ENCODE measurements around the gene STRADB.

STRADB gene

GRCh38 chr2:201470821-201471731 is 19.5 kb downstream of the STRADB start:
- H3K9me3 ChIP-seq (ENCODE audit: insufficient read depth, low read depth, low read length): no peaks in the 10 kb centered on the region
- H3K4ac ChIP-seq (ENCODE audit: low read depth, low read length): no peak overlapping the region
- no peak overlapping the region for H3K23ac ChIP-seq (ENCODE audit: low read length)
- no peak overlapping the region for H3K4me3 ChIP-seq (ENCODE audit: low read depth, low read length)
- H4K91ac ChIP-seq (ENCODE audit: low read depth, low read length): no peak overlapping the region
- H3K27me3 ChIP-seq (ENCODE audit: insufficient read depth, low read length): no peaks in the 10 kb centered on the region
- no peak overlapping the region for H3K9ac ChIP-seq (ENCODE audit: low read length)
- H2BK12ac ChIP-seq (ENCODE audit: low read length): no peak overlapping the region
- WGBS (ENCODE audit: extremely low coverage, insufficient coverage, insufficient read length): no CpG with 5 or more reads among the region's 9 CpGs
- H3K79me2 ChIP-seq (ENCODE audit: control insufficient read depth, insufficient read depth, low read length, poor library complexity): no peaks in the 10 kb centered on the region
- H2AFZ ChIP-seq (ENCODE audit: insufficient read depth, low read length, poor library complexity): no peak overlapping the region
- no peaks in the 10 kb centered on the region for H3K79me1 ChIP-seq (ENCODE audit: low read length)
- H3K4me1 ChIP-seq (ENCODE audit: control insufficient read depth in 1 of 2, insufficient read depth in 2 of 2, low read length in 2 of 2): no peaks in the 10 kb centered on the region
- no peak for DNase-seq
- H2AK5ac ChIP-seq (ENCODE audit: low read length): no peak overlapping the region
- no peak overlapping the region for H4K8ac ChIP-seq (ENCODE audit: low read depth, low read length)
- no peak overlapping the region for H4K12ac ChIP-seq (ENCODE audit: low read depth, low read length)
- H3K27ac ChIP-seq (ENCODE audit: low read depth, low read length): no peak overlapping the region
- peaks cover 2 to 3% of the 10 kb centered on the region in 2 experiments for H3K36me3 ChIP-seq (ENCODE audit: control insufficient read depth in 1 of 2, insufficient read depth in 2 of 2, low read length in 2 of 2)
- no peak overlapping the region for H3K14ac ChIP-seq (ENCODE audit: low read length)
- no peak overlapping the region for H2BK120ac ChIP-seq (ENCODE audit: insufficient read depth, low read length, poor library complexity)
- no peak overlapping the region for H3K4me2 ChIP-seq (ENCODE audit: low read length)
- no peak overlapping the region for H2BK5ac ChIP-seq (ENCODE audit: low read depth, low read length, poor library complexity)
- H3K18ac ChIP-seq (ENCODE audit: low read length): no peak overlapping the region

- no CpG with 5 or more reads among the region's 3 CpGs for WGBS (ENCODE audit: extremely low coverage, insufficient coverage, insufficient read length)
- no peaks in the 10 kb centered on the region for H3K79me2 ChIP-seq (ENCODE audit: control insufficient read depth, insufficient read depth, low read length, poor library complexity)
Observed at GRCh38 chr2:201471732-201472393, 20.3 kb downstream of the STRADB start.

GRCh38 chr2:201472411-201472810 is 20.9 kb downstream of the STRADB start:
- no peaks in the 10 kb centered on the region for H3K9me3 ChIP-seq (ENCODE audit: insufficient read depth, low read depth, low read length)
- no peak overlapping the region for H4K8ac ChIP-seq (ENCODE audit: low read depth, low read length)
- no peak overlapping the region for H3K23ac ChIP-seq (ENCODE audit: low read length)
- no peak overlapping the region for H2AK5ac ChIP-seq (ENCODE audit: low read length)
- H3K27ac ChIP-seq (ENCODE audit: low read depth, low read length): no peak overlapping the region
- H3K4me1 ChIP-seq (ENCODE audit: control insufficient read depth in 1 of 2, insufficient read depth in 2 of 2, low read length in 2 of 2): no peaks in the 10 kb centered on the region
- H3K18ac ChIP-seq (ENCODE audit: low read length): no peak overlapping the region
- no peaks in the 10 kb centered on the region for H3K79me2 ChIP-seq (ENCODE audit: control insufficient read depth, insufficient read depth, low read length, poor library complexity)
- no peak overlapping the region for H2BK5ac ChIP-seq (ENCODE audit: low read depth, low read length, poor library complexity)
- H3K4me2 ChIP-seq (ENCODE audit: low read length): no peak overlapping the region
- H3K4me3 ChIP-seq (ENCODE audit: low read depth, low read length): no peak overlapping the region
- WGBS (ENCODE audit: extremely low coverage, insufficient coverage, insufficient read length): no CpG with 5 or more reads among the region's 3 CpGs
- no peak overlapping the region for H3K4ac ChIP-seq (ENCODE audit: low read depth, low read length)
- peaks cover 2 to 3% of the 10 kb centered on the region in 2 experiments for H3K36me3 ChIP-seq (ENCODE audit: control insufficient read depth in 1 of 2, insufficient read depth in 2 of 2, low read length in 2 of 2)
- no peaks in the 10 kb centered on the region for H3K27me3 ChIP-seq (ENCODE audit: insufficient read depth, low read length)
- no peak for DNase-seq
- H3K9ac ChIP-seq (ENCODE audit: low read length): no peak overlapping the region
- no peak overlapping the region for H2BK12ac ChIP-seq (ENCODE audit: low read length)
- H3K79me1 ChIP-seq (ENCODE audit: low read length): no peaks in the 10 kb centered on the region
- H2BK120ac ChIP-seq (ENCODE audit: insufficient read depth, low read length, poor library complexity): no peak overlapping the region
- H4K12ac ChIP-seq (ENCODE audit: low read depth, low read length): no peak overlapping the region
- no peak overlapping the region for H3K14ac ChIP-seq (ENCODE audit: low read length)
- no peak overlapping the region for H2AFZ ChIP-seq (ENCODE audit: insufficient read depth, low read length, poor library complexity)
- no peak overlapping the region for H4K91ac ChIP-seq (ENCODE audit: low read depth, low read length)

More at GRCh38 chr2:201471732-201472393, 20.3 kb downstream of the STRADB start:
- Histone ChIP-seq H3K36me3 (ENCODE audit: control insufficient read depth in 1 of 2, insufficient read depth in 2 of 2, low read length in 2 of 2) (peaks cover 2 to 3% of the 10 kb centered on the region in 2 experiments), H3K4me2 (ENCODE audit: low read length) (no peak overlapping the region), H4K12ac (ENCODE audit: low read depth, low read length) (no peak overlapping the region), H3K18ac (ENCODE audit: low read length) (no peak overlapping the region), H2AK5ac (ENCODE audit: low read length) (no peak overlapping the region), H2BK120ac (ENCODE audit: insufficient read depth, low read length, poor library complexity) (no peak overlapping the region), H3K79me1 (ENCODE audit: low read length) (no peaks in the 10 kb centered on the region), H3K9ac (ENCODE audit: low read length) (no peak overlapping the region), H3K9me3 (ENCODE audit: insufficient read depth, low read depth, low read length) (no peaks in the 10 kb centered on the region), H4K8ac (ENCODE audit: low read depth, low read length) (no peak overlapping the region), H3K4ac (ENCODE audit: low read depth, low read length) (no peak overlapping the region), H2BK5ac (ENCODE audit: low read depth, low read length, poor library complexity) (no peak overlapping the region), H4K91ac (ENCODE audit: low read depth, low read length) (no peak overlapping the region), H3K14ac (ENCODE audit: low read length) (no peak overlapping the region), H3K27me3 (ENCODE audit: insufficient read depth, low read length) (no peaks in the 10 kb centered on the region), H3K4me1 (ENCODE audit: control insufficient read depth in 1 of 2, insufficient read depth in 2 of 2, low read length in 2 of 2) (no peaks in the 10 kb centered on the region), H2AFZ (ENCODE audit: insufficient read depth, low read length, poor library complexity) (no peak overlapping the region), H3K4me3 (ENCODE audit: low read depth, low read length) (no peak overlapping the region), H3K27ac (ENCODE audit: low read depth, low read length) (no peak overlapping the region), H3K23ac (ENCODE audit: low read length) (no peak overlapping the region), H2BK12ac (ENCODE audit: low read length) (no peak overlapping the region)
- DNase-seq: no peak

- no peak overlapping the region for H2BK5ac ChIP-seq (ENCODE audit: low read depth, low read length, poor library complexity)
- no peaks in the 10 kb centered on the region for H3K79me1 ChIP-seq (ENCODE audit: low read length)
- H3K18ac ChIP-seq (ENCODE audit: low read length): no peak overlapping the region
- no peak overlapping the region for H3K4ac ChIP-seq (ENCODE audit: low read depth, low read length)
- H4K8ac ChIP-seq (ENCODE audit: low read depth, low read length): no peak overlapping the region
- no peak overlapping the region for H4K91ac ChIP-seq (ENCODE audit: low read depth, low read length)
- no peak overlapping the region for H2BK120ac ChIP-seq (ENCODE audit: insufficient read depth, low read length, poor library complexity)
- H3K4me1 ChIP-seq (ENCODE audit: control insufficient read depth in 1 of 2, insufficient read depth in 2 of 2, low read length in 2 of 2): no peaks in the 10 kb centered on the region
- H3K14ac ChIP-seq (ENCODE audit: low read length): no peak overlapping the region
- H3K4me2 ChIP-seq (ENCODE audit: low read length): no peak overlapping the region
- H3K23ac ChIP-seq (ENCODE audit: low read length): no peak overlapping the region
- no CpG with 5 or more reads among the region's 4 CpGs for WGBS (ENCODE audit: extremely low coverage, insufficient coverage, insufficient read length)
- H2BK12ac ChIP-seq (ENCODE audit: low read length): no peak overlapping the region
- no peak overlapping the region for H4K12ac ChIP-seq (ENCODE audit: low read depth, low read length)
- peaks cover 2 to 3% of the 10 kb centered on the region in 2 experiments for H3K36me3 ChIP-seq (ENCODE audit: control insufficient read depth in 1 of 2, insufficient read depth in 2 of 2, low read length in 2 of 2)
- H3K27ac ChIP-seq (ENCODE audit: low read depth, low read length): no peak overlapping the region
- no peak overlapping the region for H2AK5ac ChIP-seq (ENCODE audit: low read length)
- H3K4me3 ChIP-seq (ENCODE audit: low read depth, low read length): no peak overlapping the region
- no peaks in the 10 kb centered on the region for H3K27me3 ChIP-seq (ENCODE audit: insufficient read depth, low read length)
- H3K79me2 ChIP-seq (ENCODE audit: control insufficient read depth, insufficient read depth, low read length, poor library complexity): no peaks in the 10 kb centered on the region
- no peak overlapping the region for H2AFZ ChIP-seq (ENCODE audit: insufficient read depth, low read length, poor library complexity)
- no peak overlapping the region for H3K9ac ChIP-seq (ENCODE audit: low read length)
- no peaks in the 10 kb centered on the region for H3K9me3 ChIP-seq (ENCODE audit: insufficient read depth, low read depth, low read length)
- no peak for DNase-seq
Observed at GRCh38 chr2:201482543-201482942, 31.0 kb downstream of the STRADB start.
